ENCODE data around the gene OR2AT4. TPM values are rescaled to one million over a fixed set of nuclear protein-coding genes. Genes with fewer than 3 reads are reported as not detected.

The OR2AT4 gene
- total RNA-seq, 1 donor from 2014 or later = not detected

DNA sequence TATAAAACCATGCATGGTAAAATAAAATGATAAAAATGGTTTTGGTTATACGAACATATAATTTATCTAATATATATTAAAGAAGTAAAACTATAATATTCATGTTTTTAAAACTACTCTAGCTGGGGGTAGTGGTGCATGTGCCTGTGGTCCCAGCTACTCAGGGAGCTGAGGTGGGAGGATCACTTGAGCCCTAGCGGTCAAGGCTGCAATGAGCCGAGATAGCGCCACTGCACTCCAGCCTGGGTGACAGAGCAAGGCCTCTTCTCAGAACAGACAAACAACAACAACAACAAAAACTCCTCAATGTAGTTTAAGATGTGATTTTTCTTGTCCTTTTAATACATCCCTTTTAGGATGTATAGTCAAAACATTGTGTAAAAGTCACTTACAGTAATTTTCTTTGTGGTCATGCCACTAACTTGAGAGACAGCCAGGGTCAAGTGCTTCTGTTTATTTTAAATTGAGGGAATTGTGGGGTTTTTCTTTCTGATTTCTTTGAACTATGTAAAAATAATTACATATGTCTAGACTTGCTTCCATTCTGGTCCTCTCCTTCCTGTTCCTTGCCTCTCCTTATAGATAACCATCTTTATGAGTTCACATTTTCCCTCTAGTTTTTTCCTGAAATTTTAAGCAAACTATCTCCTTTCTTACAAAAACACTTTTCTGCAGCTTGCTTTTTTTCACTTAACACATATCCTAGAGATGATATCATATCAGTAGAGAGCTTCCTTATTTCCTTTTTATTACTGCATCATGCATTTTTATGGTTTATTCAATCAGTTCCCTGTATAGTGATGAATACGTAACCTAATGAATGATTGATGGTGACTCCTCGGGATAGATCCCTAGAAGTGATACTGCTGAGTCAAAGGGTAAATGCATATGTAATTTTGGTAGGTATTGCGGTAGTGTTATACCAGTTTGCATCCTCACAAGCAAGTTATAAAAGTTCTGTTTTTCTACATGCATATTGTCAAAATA lies 9.1 kb downstream of the OR2AT4 start:
- Histone ChIP-seq H3K4me3 (ENCODE audit: low read length in 3 of 3) (no peak overlapping the region), H3K9ac (ENCODE audit: low read depth in 1 of 3, low read length in 3 of 3) (no peak overlapping the region), H3K9me3 (ENCODE audit: control insufficient read depth in 3 of 3, low read length in 3 of 3) (peaks cover 0 to 15% (median 2%) of the 10 kb centered on the region in 3 donors), H3K27me3 (ENCODE audit: control insufficient read depth in 3 of 3, insufficient read depth in 3 of 3, low read length in 3 of 3) (peaks cover 0 to 3% (median 0%) of the 10 kb centered on the region in 3 donors), H3K36me3 (ENCODE audit: control insufficient read depth in 3 of 3, insufficient read depth in 3 of 3, low read length in 3 of 3) (no peaks in the 10 kb centered on the region), H3K27ac (ENCODE audit: low read depth, low read length) (no peak overlapping the region), H3K4me1 (ENCODE audit: control insufficient read depth in 3 of 3, insufficient read depth in 3 of 3, low read length in 3 of 3) (no peaks in the 10 kb centered on the region)

DNA sequence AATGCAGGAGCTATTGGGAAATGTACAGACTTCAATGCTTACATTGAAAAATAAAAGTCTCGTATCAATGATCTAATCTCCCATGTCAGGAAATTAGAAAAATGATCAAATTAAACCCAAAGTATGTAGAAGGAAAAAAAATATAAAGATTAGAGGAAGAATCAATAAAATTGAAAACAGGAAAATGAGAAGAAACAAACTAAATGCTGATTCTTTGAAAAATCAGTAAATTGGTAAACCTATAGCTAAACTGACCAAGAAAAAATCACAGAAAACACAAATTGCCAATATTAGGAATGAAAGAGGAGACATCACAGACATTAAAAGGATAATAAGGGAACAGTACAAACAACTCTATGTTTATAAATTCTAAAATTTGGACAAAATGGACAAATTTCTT lies 11.8 kb downstream of the OR2AT4 start:
- no peaks in the 10 kb centered on the region for H3K36me3 ChIP-seq (ENCODE audit: control insufficient read depth in 3 of 3, insufficient read depth in 3 of 3, low read length in 3 of 3)
- H3K9me3 ChIP-seq (ENCODE audit: control insufficient read depth in 3 of 3, low read length in 3 of 3) = no peaks in the 10 kb centered on the region
- no peaks in the 10 kb centered on the region for H3K4me1 ChIP-seq (ENCODE audit: control insufficient read depth in 3 of 3, insufficient read depth in 3 of 3, low read length in 3 of 3)
- no peak overlapping the region for H3K9ac ChIP-seq (ENCODE audit: low read depth in 1 of 3, low read length in 3 of 3)
- no peak overlapping the region for H3K4me3 ChIP-seq (ENCODE audit: low read length in 3 of 3)
- no peak overlapping the region for H3K27ac ChIP-seq (ENCODE audit: low read depth, low read length)
- no peaks in the 10 kb centered on the region for H3K27me3 ChIP-seq (ENCODE audit: control insufficient read depth in 3 of 3, insufficient read depth in 3 of 3, low read length in 3 of 3)

DNA sequence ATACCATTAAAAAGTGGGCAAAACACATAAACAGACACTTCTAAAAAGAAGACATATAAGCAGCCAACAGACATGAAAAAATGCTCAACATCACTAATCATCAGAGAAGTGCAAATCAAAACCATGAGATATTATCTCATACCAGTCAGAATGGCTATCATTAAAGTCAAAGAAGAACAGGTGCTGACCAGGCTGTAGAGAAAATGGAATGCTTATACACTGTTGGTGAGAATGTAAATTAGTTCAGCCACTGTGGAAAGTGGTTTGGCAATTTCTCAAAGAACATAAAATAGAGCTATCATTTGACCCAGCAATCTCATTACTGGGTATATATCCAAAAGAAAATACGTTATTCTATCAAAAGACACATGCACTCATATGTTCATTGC lies 13.5 kb downstream of the OR2AT4 start:
- no peak overlapping the region for H3K4me3 ChIP-seq (ENCODE audit: low read length in 3 of 3)
- H3K27me3 ChIP-seq (ENCODE audit: control insufficient read depth in 3 of 3, insufficient read depth in 3 of 3, low read length in 3 of 3) = no peaks in the 10 kb centered on the region

DNA sequence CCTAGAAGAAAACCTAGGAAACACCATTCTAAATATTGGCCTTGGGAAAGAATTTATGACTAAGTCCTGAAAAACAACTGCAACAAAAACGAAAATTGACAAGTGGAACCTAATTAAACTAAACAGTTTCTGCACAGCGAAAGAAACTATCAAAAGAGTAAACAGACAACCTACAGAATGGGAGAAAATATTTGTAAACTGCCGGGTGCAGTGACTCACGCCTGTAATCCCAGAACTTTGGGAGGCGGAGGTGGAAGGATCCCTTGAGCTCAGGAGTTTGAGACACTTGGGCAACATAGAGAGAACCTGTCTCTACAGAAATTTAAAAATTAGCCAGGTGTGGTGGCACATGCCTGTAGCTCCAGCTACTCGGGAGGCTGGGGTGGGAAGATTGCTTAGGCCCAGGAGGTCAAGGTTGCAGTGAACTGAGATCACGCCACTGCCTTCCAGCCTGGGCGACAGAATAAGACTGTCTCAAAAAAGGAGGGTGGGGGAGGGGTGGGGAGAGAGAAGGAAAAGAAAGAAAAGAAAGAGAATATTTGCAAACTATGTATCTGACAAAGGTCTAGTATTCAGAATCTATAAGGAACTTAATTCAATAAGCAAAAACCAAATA lies 14.0 kb downstream of the OR2AT4 start:
- no peak overlapping the region for H3K27ac ChIP-seq (ENCODE audit: low read depth, low read length)
- no peak overlapping the region for H3K9ac ChIP-seq (ENCODE audit: low read depth in 1 of 3, low read length in 3 of 3)
- no peaks in the 10 kb centered on the region for H3K4me1 ChIP-seq (ENCODE audit: control insufficient read depth in 3 of 3, insufficient read depth in 3 of 3, low read length in 3 of 3)
- H3K27me3 ChIP-seq (ENCODE audit: control insufficient read depth in 3 of 3, insufficient read depth in 3 of 3, low read length in 3 of 3) = no peaks in the 10 kb centered on the region
- no peak overlapping the region for H3K4me3 ChIP-seq (ENCODE audit: low read length in 3 of 3)
- H3K36me3 ChIP-seq (ENCODE audit: control insufficient read depth in 3 of 3, insufficient read depth in 3 of 3, low read length in 3 of 3) = no peaks in the 10 kb centered on the region
- no peaks in the 10 kb centered on the region for H3K9me3 ChIP-seq (ENCODE audit: control insufficient read depth in 3 of 3, low read length in 3 of 3)

More for the DNA sequence above, 13.5 kb downstream of the OR2AT4 start:
- no peak overlapping the region for H3K9ac ChIP-seq (ENCODE audit: low read depth in 1 of 3, low read length in 3 of 3)
- no peaks in the 10 kb centered on the region for H3K36me3 ChIP-seq (ENCODE audit: control insufficient read depth in 3 of 3, insufficient read depth in 3 of 3, low read length in 3 of 3)
- H3K4me1 ChIP-seq (ENCODE audit: control insufficient read depth in 3 of 3, insufficient read depth in 3 of 3, low read length in 3 of 3) = no peaks in the 10 kb centered on the region
- H3K27ac ChIP-seq (ENCODE audit: low read depth, low read length) = no peak overlapping the region
- no peaks in the 10 kb centered on the region for H3K9me3 ChIP-seq (ENCODE audit: control insufficient read depth in 3 of 3, low read length in 3 of 3)

DNA sequence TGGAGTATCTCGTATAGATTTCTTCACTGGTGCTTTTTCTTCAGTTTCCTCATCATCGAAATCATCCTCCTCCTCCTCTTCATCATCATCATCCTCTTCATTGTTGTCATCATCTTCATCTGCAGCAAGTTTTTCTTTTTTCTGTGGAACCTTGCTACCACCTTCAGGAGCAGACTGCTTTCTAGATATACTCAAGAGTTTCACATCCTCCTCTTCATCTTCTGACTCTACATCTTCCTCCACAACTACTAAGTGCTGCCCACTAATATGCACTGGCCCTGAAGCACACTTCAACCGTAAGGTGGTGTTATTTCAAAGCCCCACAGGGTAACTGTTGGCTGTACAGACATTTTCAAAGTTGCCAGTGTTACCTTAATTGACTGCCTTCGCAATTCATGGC lies 17.1 kb downstream of the OR2AT4 start:
- H3K27me3 ChIP-seq (ENCODE audit: control insufficient read depth in 3 of 3, insufficient read depth in 3 of 3, low read length in 3 of 3) = no peaks in the 10 kb centered on the region
- H3K36me3 ChIP-seq (ENCODE audit: control insufficient read depth in 3 of 3, insufficient read depth in 3 of 3, low read length in 3 of 3) = no peaks in the 10 kb centered on the region
- no peak overlapping the region for H3K27ac ChIP-seq (ENCODE audit: low read depth, low read length)
- H3K9me3 ChIP-seq (ENCODE audit: control insufficient read depth in 3 of 3, low read length in 3 of 3) = no peaks in the 10 kb centered on the region
- H3K4me1 ChIP-seq (ENCODE audit: control insufficient read depth in 3 of 3, insufficient read depth in 3 of 3, low read length in 3 of 3) = no peaks in the 10 kb centered on the region
- H3K9ac ChIP-seq (ENCODE audit: low read depth in 1 of 3, low read length in 3 of 3) = no peak overlapping the region
- no peak overlapping the region for H3K4me3 ChIP-seq (ENCODE audit: low read length in 3 of 3)

DNA sequence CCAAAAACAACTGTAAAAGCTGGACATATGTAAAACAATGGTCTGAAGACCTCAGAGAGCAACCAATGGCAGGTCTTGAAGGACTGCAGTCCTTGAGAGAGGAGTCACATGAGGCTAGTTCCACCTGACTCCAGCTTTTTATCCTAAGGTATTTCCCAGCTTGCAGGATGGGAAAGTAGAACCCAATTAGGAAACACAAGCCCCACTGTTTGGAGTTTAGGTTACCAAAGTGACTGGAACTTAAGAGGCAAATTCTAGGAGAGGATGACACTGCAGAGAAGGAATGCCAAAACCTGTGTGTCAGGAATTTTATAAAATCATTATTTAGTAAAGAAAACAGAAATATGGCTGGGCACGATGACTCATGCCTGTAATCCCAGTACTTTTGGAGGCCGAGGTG lies 18.4 kb downstream of the OR2AT4 start:
- no peaks in the 10 kb centered on the region for H3K9me3 ChIP-seq (ENCODE audit: control insufficient read depth in 3 of 3, low read length in 3 of 3)
- peaks cover 0 to 3% (median 0%) of the 10 kb centered on the region in 3 donors for H3K27me3 ChIP-seq (ENCODE audit: control insufficient read depth in 3 of 3, insufficient read depth in 3 of 3, low read length in 3 of 3)
- no peaks in the 10 kb centered on the region for H3K36me3 ChIP-seq (ENCODE audit: control insufficient read depth in 3 of 3, insufficient read depth in 3 of 3, low read length in 3 of 3)
- no peak overlapping the region for H3K27ac ChIP-seq (ENCODE audit: low read depth, low read length)
- H3K4me1 ChIP-seq (ENCODE audit: control insufficient read depth in 3 of 3, insufficient read depth in 3 of 3, low read length in 3 of 3) = no peaks in the 10 kb centered on the region
- no peak overlapping the region for H3K9ac ChIP-seq (ENCODE audit: low read depth in 1 of 3, low read length in 3 of 3)
- no peak overlapping the region for H3K4me3 ChIP-seq (ENCODE audit: low read length in 3 of 3)

GRCh38 chr11:75077316-75077715 lies 19.4 kb downstream of the OR2AT4 start:
- Histone ChIP-seq H3K4me1 (ENCODE audit: control insufficient read depth in 3 of 3, insufficient read depth in 3 of 3, low read length in 3 of 3) (no peaks in the 10 kb centered on the region), H3K36me3 (ENCODE audit: control insufficient read depth in 3 of 3, insufficient read depth in 3 of 3, low read length in 3 of 3) (no peaks in the 10 kb centered on the region), H3K9me3 (ENCODE audit: control insufficient read depth in 3 of 3, low read length in 3 of 3) (no peaks in the 10 kb centered on the region), H3K9ac (ENCODE audit: low read depth in 1 of 3, low read length in 3 of 3) (no peak overlapping the region), H3K27ac (ENCODE audit: low read depth, low read length) (no peak overlapping the region), H3K27me3 (ENCODE audit: control insufficient read depth in 3 of 3, insufficient read depth in 3 of 3, low read length in 3 of 3) (peaks cover 0 to 5% (median 4%) of the 10 kb centered on the region in 3 donors), H3K4me3 (ENCODE audit: low read length in 3 of 3) (no peak overlapping the region)

- Histone ChIP-seq H3K9me3 (ENCODE audit: control insufficient read depth in 3 of 3, low read length in 3 of 3) (no peaks in the 10 kb centered on the region), H3K4me1 (ENCODE audit: control insufficient read depth in 3 of 3, insufficient read depth in 3 of 3, low read length in 3 of 3) (no peaks in the 10 kb centered on the region), H3K36me3 (ENCODE audit: control insufficient read depth in 3 of 3, insufficient read depth in 3 of 3, low read length in 3 of 3) (no peaks in the 10 kb centered on the region), H3K27me3 (ENCODE audit: control insufficient read depth in 3 of 3, insufficient read depth in 3 of 3, low read length in 3 of 3) (peaks cover 0 to 5% (median 4%) of the 10 kb centered on the region in 3 donors), H3K27ac (ENCODE audit: low read depth, low read length) (no peak overlapping the region), H3K4me3 (ENCODE audit: low read length in 3 of 3) (no peak overlapping the region), H3K9ac (ENCODE audit: low read depth in 1 of 3, low read length in 3 of 3) (no peak overlapping the region)
These were observed 20.0 kb downstream of the OR2AT4 start for GRCh38 chr11:75076671-75077070.

- Histone ChIP-seq H3K4me3 (ENCODE audit: low read length in 3 of 3) (no peak overlapping the region), H3K4me1 (ENCODE audit: control insufficient read depth in 3 of 3, insufficient read depth in 3 of 3, low read length in 3 of 3) (no peaks in the 10 kb centered on the region), H3K36me3 (ENCODE audit: control insufficient read depth in 3 of 3, insufficient read depth in 3 of 3, low read length in 3 of 3) (no peaks in the 10 kb centered on the region), H3K9me3 (ENCODE audit: control insufficient read depth in 3 of 3, low read length in 3 of 3) (no peaks in the 10 kb centered on the region), H3K9ac (ENCODE audit: low read depth in 1 of 3, low read length in 3 of 3) (no peak overlapping the region), H3K27ac (ENCODE audit: low read depth, low read length) (no peak overlapping the region), H3K27me3 (ENCODE audit: control insufficient read depth in 3 of 3, insufficient read depth in 3 of 3, low read length in 3 of 3) (peaks cover 0 to 10% (median 9%) of the 10 kb centered on the region in 3 donors)
These were observed 23.1 kb downstream of the OR2AT4 start for GRCh38 chr11:75073459-75074190.

All from skeletal muscle tissue (tissue), 4 donors.